Activated CD8-positive, alpha-beta memory T cell treated with anti-CD3 and anti-CD28 coated beads for 36 hours (primary cell): ENCODE measurements around the gene CYREN. TPM values are rescaled to one million over a fixed set of nuclear protein-coding genes. Genes with fewer than 3 reads are reported as not detected.
"Not testable (repeated sequence)": the region's sequence is repeated elsewhere in the genome, so short reads cannot be mapped to it uniquely, and the experiment has no call there.

Experiments used
- CTCF ChIA-PET: fragments of 350-600 bp; sonication (Branson Sonifier 250); formaldehyde crosslinking; loops from one replicate; lab custom pipeline; 2021; ENCODE audit warnings: antibody characterized with exemption; lab: Charles Lee
- POLR2A ChIA-PET: fragments of 350-600 bp; sonication (Branson Sonifier 250); formaldehyde crosslinking; loops from one replicate; lab custom pipeline; 2021; ENCODE audit warnings: antibody characterized with exemption; lab: Charles Lee
- total RNA-seq, 2 experiments: library from RNA; stranded (reverse); gene quantifications; one replicate each; pipeline ENCODE4 v1.2.3, GENCODE V29; 2021

Gene CYREN
- total RNA-seq, 2 experiments from 2014 or later, result 71.4 to 71.7 TPM

GRCh38 chr7:135150072-135150782 is 20.3 kb downstream of the CYREN start:
- ChIA-PET CTCF (interaction anchor here (1.9 kb wide), 1 partner anchor 19 kb away, joined by 5 read pairs; no protein-coding TSS in a partner anchor), POLR2A (interaction anchor here (1.7 kb wide), 1 partner anchor 21 kb away, joined by 4 read pairs; no protein-coding TSS in a partner anchor)

- POLR2A ChIA-PET, result interaction anchor here (0.6 to 2.9 kb wide), 7 partner anchors 12 to 687 kb away, joined by 3 to 23 read pairs (median 5); partner anchors contain the start of genes AGBL3 and CYREN
- CTCF ChIA-PET, result interaction anchor here (0.6 to 2.4 kb wide), 4 partner anchors 21 to 152 kb away, joined by 3 to 10 read pairs (median 4); no protein-coding TSS in a partner anchor
Observed at GRCh38 chr7:135147899-135148721, 22.4 kb downstream of the CYREN start, which contains the start of gene TMEM140. Gene TMEM140, plus strand, starts transcription at chr7:135148072. Its CDS starts 16,370 bp downstream, at chr7:135164442.

GRCh38 chr7:135147341-135147898 is 23.1 kb downstream of the CYREN start:
- ChIA-PET POLR2A (interaction anchor here (0.7 to 2.9 kb wide), 6 partner anchors 13 to 161 kb away, joined by 3 to 23 read pairs (median 6); partner anchors contain the start of genes AGBL3 and CYREN), CTCF (interaction anchor here (0.9 to 2.4 kb wide), 3 partner anchors 22 to 161 kb away, joined by 3 to 10 read pairs (median 5); partner anchors contain the start of gene AGBL3)

- ChIA-PET POLR2A (no interaction called here), CTCF (no interaction called here)
Observed at GRCh38 chr7:135143885-135144668, 26.4 kb downstream of the CYREN start.

GRCh38 chr7:135129579-135129978 is 40.9 kb downstream of the CYREN start:
- ChIA-PET POLR2A (no interaction called here), CTCF (no interaction called here)

GRCh38 chr7:135128931-135129330 is 41.6 kb downstream of the CYREN start:
- CTCF ChIA-PET, result no interaction called here

GRCh38 chr7:135124631-135125030 is 45.9 kb downstream of the CYREN start:
- POLR2A ChIA-PET, CTCF ChIA-PET: not testable (repeated sequence)

More at GRCh38 chr7:135128931-135129330, 41.6 kb downstream of the CYREN start:
- POLR2A ChIA-PET, result no interaction called here

GRCh38 chr7:135121868-135122267 is 48.6 kb downstream of the CYREN start:
- ChIA-PET POLR2A (no interaction called here), CTCF (no interaction called here)

GRCh38 chr7:135117096-135117495 is 53.4 kb downstream of the CYREN start:
- CTCF ChIA-PET, result no interaction called here
- POLR2A ChIA-PET, result no interaction called here

Other genes starting within 250 kb of the CYREN start
- 1 to 10 TPM; 2.2 to 3.4 TPM for gene AGBL3, start 184.2 kb downstream of the CYREN start, total RNA-seq
- 1 to 10 TPM; 2.8 to 3.0 TPM for gene TMEM140, start 22.6 kb downstream of the CYREN start, total RNA-seq
- gene WDR91, start 40.8 kb upstream of the CYREN start, total RNA-seq, result 10 to 100 TPM; 23.9 to 29.1 TPM
- not detected for gene STRA8, start 63.1 kb upstream of the CYREN start, total RNA-seq